K562 (cell line): ENCODE measurements around the gene GBF1. TPM values are rescaled to one million over a fixed set of nuclear protein-coding genes. Genes with fewer than 3 reads are reported as not detected.
A peak's percentile ranks its signal among the peaks of the same experiment; 100 is the strongest.

Experiments used
- BRCA1 ChIP-seq, 2 experiments: fragments of 450-650 bp in 1 of 2; sonication (generic) in 1 of 2; formaldehyde crosslinking in 1 of 2; IDR thresholded peaks; 2 replicates each; pipeline versions ENCODE4 v1.5.0 to v1.6.1; 2017 to 2020; ENCODE audit warnings: mild to moderate bottlenecking in 1 of 2, missing genetic modification reagents in 1 of 2
- DPF2 ChIP-seq: fragments of 450-650 bp; IDR thresholded peaks from 2 replicates; pipeline ENCODE4 v1.6.1; 2016
- E2F5 ChIP-seq: sonication (generic); formaldehyde crosslinking; IDR thresholded peaks from 2 replicates; pipeline ENCODE4 v1.8.0; 2022; ENCODE audit warnings: mild to moderate bottlenecking, missing genetic modification reagents
- ETS2 ChIP-seq: IDR thresholded peaks from 2 replicates; pipeline ENCODE4 v1.6.1; 2016; ENCODE audit warnings: borderline replicate concordance, missing genetic modification characterization, mild to moderate bottlenecking, moderate library complexity, missing compliant biosample characterization; ENCODE audit not compliant: poor library complexity, severe bottlenecking
- FOXA3 ChIP-seq, 2 experiments: fragments of 450-650 bp in 1 of 2; sonication (generic) in 1 of 2; formaldehyde crosslinking; IDR thresholded peaks in 1 of 2; conservative IDR thresholded peaks in 1 of 2; 2 replicates each; pipeline versions ENCODE4 v1.4.0 to v1.8.0; 2020 to 2022; ENCODE audit warnings: mild to moderate bottlenecking in 2 of 2, missing genetic modification reagents in 1 of 2
- GABPA ChIP-seq: fragments of 200-800 bp; sonication (Bioruptor generic); conservative IDR thresholded peaks from 2 replicates; pipeline ENCODE4 v1.6.1; 2016; ENCODE audit warnings: low read depth, missing genetic modification characterization, missing compliant biosample characterization
- HDAC2 ChIP-seq: fragments of 450-650 bp; IDR thresholded peaks from 2 replicates; pipeline ENCODE4 v1.6.1; 2016; ENCODE audit warnings: mild to moderate bottlenecking
- HDAC6 ChIP-seq: IDR thresholded peaks from 2 replicates; pipeline ENCODE4 v1.6.1; 2012; ENCODE audit warnings: low read depth, mild to moderate bottlenecking, control low read depth, inconsistent platforms, low read length, moderate library complexity
- HNRNPK ChIP-seq: fragments of 200-400 bp; formaldehyde crosslinking; IDR thresholded peaks from one replicate; pipeline ENCODE4 v1.6.1; 2018; ENCODE audit warnings: mild to moderate bottlenecking, low read depth, low read length; ENCODE audit not compliant: poor library complexity, severe bottlenecking
- KDM2B ChIP-seq: fragments of 250-450 bp; sonication (Bioruptor Pico); IDR thresholded peaks from 2 replicates; pipeline ENCODE4 v1.8.0; 2021; ENCODE audit warnings: mild to moderate bottlenecking, moderate library complexity
- KLF13 ChIP-seq: fragments of 450-650 bp; IDR thresholded peaks from 2 replicates; pipeline ENCODE4 v1.6.1; 2016; ENCODE audit warnings: missing genetic modification characterization, low read depth, mild to moderate bottlenecking, missing compliant biosample characterization, moderate library complexity, borderline replicate concordance
- KLF16 ChIP-seq: IDR thresholded peaks from 2 replicates; pipeline ENCODE4 v1.6.1; 2016; ENCODE audit warnings: antibody characterized with exemption
- LCOR ChIP-seq: sonication (generic); formaldehyde crosslinking; IDR thresholded peaks from 2 replicates; pipeline ENCODE4 v1.8.0; 2022; ENCODE audit warnings: mild to moderate bottlenecking, missing genetic modification reagents
- MAX ChIP-seq: sonication (generic); formaldehyde crosslinking; IDR thresholded peaks from 2 replicates; pipeline ENCODE4 v1.9.0; 2022; ENCODE audit warnings: mild to moderate bottlenecking, missing genetic modification reagents
- MYC ChIP-seq, 2 experiments: fragments of 250-450 bp in 1 of 2; sonication (Bioruptor Pico) in 1 of 2; IDR thresholded peaks; 2 replicates each; pipeline versions ENCODE4 v1.5.1 to v1.6.1; 2012 to 2021; ENCODE audit warnings: low read depth in 2 of 2, borderline replicate concordance in 1 of 2, improper control_type of control experiment in 1 of 2, low read length in 1 of 2, mild to moderate bottlenecking in 1 of 2, moderate library complexity in 1 of 2
- NFIC ChIP-seq: fragments of 450-650 bp; IDR thresholded peaks from 2 replicates; pipeline ENCODE4 v1.6.1; 2017; ENCODE audit warnings: mild to moderate bottlenecking, inconsistent platforms
- TOE1 ChIP-seq, 2 experiments: fragments of 450-650 bp in 1 of 2; sonication (generic) in 1 of 2; formaldehyde crosslinking in 1 of 2; IDR thresholded peaks; 2 replicates each; pipeline versions ENCODE4 v1.7.1 to v1.8.0; 2016 to 2022; ENCODE audit warnings: borderline replicate concordance in 2 of 2, mild to moderate bottlenecking in 2 of 2, antibody characterized with exemption in 1 of 2, inconsistent platforms in 1 of 2, low read depth in 1 of 2, missing genetic modification reagents in 1 of 2, moderate library complexity in 1 of 2
- ZFP36 ChIP-seq: fragments of 150-350 bp; IDR thresholded peaks from 2 replicates; pipeline ENCODE4 v1.6.1; 2018; ENCODE audit warnings: low read length, low read depth; ENCODE audit not compliant: partially characterized antibody
- ZNF184 ChIP-seq: sonication (generic); formaldehyde crosslinking; IDR thresholded peaks from 2 replicates; pipeline ENCODE4 v1.5.0; 2020; ENCODE audit warnings: missing genetic modification reagents
- ZNF79 ChIP-seq: fragments of 250-450 bp; sonication (Bioruptor Pico); IDR thresholded peaks from 2 replicates; pipeline ENCODE4 v1.4.0; 2020; ENCODE audit warnings: low read depth, mild to moderate bottlenecking, moderate library complexity
- polyA plus RNA-seq, 8 experiments: library from polyadenylated mRNA; depleted of rRNA in 4 of 8; stranded (reverse) in 5 of 8; unstranded in 3 of 8; fragments of >200 nt; fragmentation: Nextera tagmentation in 2 of 8; fragmentation: Illumina TruSeq in 1 of 8; extraction: Ambion mirVana in 2 of 8; extraction: Trizol in 1 of 8; gene quantifications; 2 replicates each; pipeline versions ENCODE4 v1.2.1 to v1.2.3, GENCODE V29; 2011 to 2014; ENCODE audit warnings: inconsistent platforms in 1 of 8, missing spikeins in 1 of 8
- total RNA-seq, 7 experiments: library from RNA; depleted of rRNA in 6 of 7; stranded (reverse); fragments of >200 nt in 6 of 7; fragmentation: Illumina TruSeq in 2 of 7; extraction: Trizol in 2 of 7; gene quantifications; 2 replicates each; pipeline versions ENCODE4 v1.2.1 to v1.2.3, GENCODE V29; 2011 to 2021; ENCODE audit warnings: low replicate concordance in 1 of 7
- TF ChIP-seq, protein P1 (sequence below): fragments of 200-800 bp; sonication (Bioruptor generic); IDR thresholded peaks from 2 replicates; pipeline ENCODE4 v1.6.1; 2017; ENCODE audit warnings: missing genetic modification characterization, missing compliant biosample characterization
- TF ChIP-seq, protein P2 (sequence below), 2 experiments: fragments of 200-800 bp in 1 of 2; sonication (Bioruptor generic) in 1 of 2; sonication (generic) in 1 of 2; formaldehyde crosslinking in 1 of 2; IDR thresholded peaks in 1 of 2; conservative IDR thresholded peaks in 1 of 2; 2 replicates each; pipeline versions ENCODE4 v1.5.0 to v1.6.1; 2016 to 2020; ENCODE audit warnings: missing compliant biosample characterization in 1 of 2, missing genetic modification characterization in 1 of 2, missing genetic modification reagents in 1 of 2

The GBF1 gene
- total and polyA plus RNA-seq, 9 of the 15 experiments (the other 6 are each of a cell fraction or from before 2014, with no cell fraction given) = 0.69 to 28.0 (median 10.3) TPM

- TF ChIP-seq NFIC = peak; percentile 32
- TF ChIP-seq ETS2 (tag) = no peak
- TF ChIP-seq, protein P1, sequence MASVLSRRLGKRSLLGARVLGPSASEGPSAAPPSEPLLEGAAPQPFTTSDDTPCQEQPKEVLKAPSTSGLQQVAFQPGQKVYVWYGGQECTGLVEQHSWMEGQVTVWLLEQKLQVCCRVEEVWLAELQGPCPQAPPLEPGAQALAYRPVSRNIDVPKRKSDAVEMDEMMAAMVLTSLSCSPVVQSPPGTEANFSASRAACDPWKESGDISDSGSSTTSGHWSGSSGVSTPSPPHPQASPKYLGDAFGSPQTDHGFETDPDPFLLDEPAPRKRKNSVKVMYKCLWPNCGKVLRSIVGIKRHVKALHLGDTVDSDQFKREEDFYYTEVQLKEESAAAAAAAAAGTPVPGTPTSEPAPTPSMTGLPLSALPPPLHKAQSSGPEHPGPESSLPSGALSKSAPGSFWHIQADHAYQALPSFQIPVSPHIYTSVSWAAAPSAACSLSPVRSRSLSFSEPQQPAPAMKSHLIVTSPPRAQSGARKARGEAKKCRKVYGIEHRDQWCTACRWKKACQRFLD = no peak
- no peak for TF ChIP-seq ZFP36
- 0 out of 2 replicates have a peak, but pooled peaks have one; percentile 72 for TF ChIP-seq KDM2B (CRISPR knock-in tag)
- TF ChIP-seq ZNF184 (CRISPR knock-in tag) = no peak
- no peak for TF ChIP-seq ZNF79 (CRISPR knock-in tag)
- 0 out of 2 replicates have a peak, but pooled peaks have one; percentile 41 for TF ChIP-seq HDAC2
- TF ChIP-seq MAX (CRISPR knock-in tag) = peak; percentile 94
- no peak for TF ChIP-seq E2F5 (CRISPR knock-in tag)
- no peak for TF ChIP-seq KLF16
- peak; percentile 79 for TF ChIP-seq HNRNPK
- TF ChIP-seq, protein P2, sequence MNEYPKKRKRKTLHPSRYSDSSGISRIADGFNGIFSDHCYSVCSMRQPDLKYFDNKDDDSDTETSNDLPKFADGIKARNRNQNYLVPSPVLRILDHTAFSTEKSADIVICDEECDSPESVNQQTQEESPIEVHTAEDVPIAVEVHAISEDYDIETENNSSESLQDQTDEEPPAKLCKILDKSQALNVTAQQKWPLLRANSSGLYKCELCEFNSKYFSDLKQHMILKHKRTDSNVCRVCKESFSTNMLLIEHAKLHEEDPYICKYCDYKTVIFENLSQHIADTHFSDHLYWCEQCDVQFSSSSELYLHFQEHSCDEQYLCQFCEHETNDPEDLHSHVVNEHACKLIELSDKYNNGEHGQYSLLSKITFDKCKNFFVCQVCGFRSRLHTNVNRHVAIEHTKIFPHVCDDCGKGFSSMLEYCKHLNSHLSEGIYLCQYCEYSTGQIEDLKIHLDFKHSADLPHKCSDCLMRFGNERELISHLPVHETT (CRISPR knock-in tag; conservative IDR thresholded peaks at IDR 0.05 in 1 of 2, IDR thresholded peaks at IDR 0.05 in 1 of 2) = no peak
- TF ChIP-seq GABPA (tag) = no peak
- no peak for TF ChIP-seq HDAC6
- 0 out of 2 replicates have a peak, but pooled peaks have one; percentile 7 for TF ChIP-seq KLF13 (tag)
- 0 out of 2 replicates have a peak, but pooled peaks have one; percentile 27 for TF ChIP-seq LCOR (CRISPR knock-in tag)
- TF ChIP-seq TOE1 (IDR thresholded peaks at IDR 0.05; ENCODE audit: borderline replicate concordance) = 0 out of 2 replicates have a peak, but pooled peaks have one; percentile 17
- TF ChIP-seq TOE1 (CRISPR knock-in tag; IDR thresholded peaks at IDR 0.05; ENCODE audit: borderline replicate concordance, low read depth) = no peak
- TF ChIP-seq BRCA1 (IDR thresholded peaks at IDR 0.05) = no peak
- no peak for TF ChIP-seq BRCA1 (CRISPR knock-in tag; IDR thresholded peaks at IDR 0.05)
- TF ChIP-seq MYC (IDR thresholded peaks at IDR 0.05; ENCODE audit: low read depth, low read length) = peak; percentile 43; the same call in 1 of the 2 replicates
- no peak for TF ChIP-seq MYC (CRISPR knock-in tag; IDR thresholded peaks at IDR 0.05; ENCODE audit: borderline replicate concordance, low read depth)
- TF ChIP-seq DPF2 = 0 out of 2 replicates have a peak, but pooled peaks have one; percentile 15
- TF ChIP-seq FOXA3 (CRISPR knock-in tag; conservative IDR thresholded peaks at IDR 0.05 in 1 of 2, IDR thresholded peaks at IDR 0.05 in 1 of 2) = no peak
Measured at GRCh38 chr10:102241444-102242117, 3.8 kb upstream of the GBF1 start, which contains the start of gene PITX3 (continued).
